Subcutaneous adipose tissue (tissue), 4 donors: ENCODE measurements around the gene WDR88. TPM values are rescaled to one million over a fixed set of nuclear protein-coding genes. Genes with fewer than 3 reads are reported as not detected.

Experiments
- CTCF ChIP-seq: fragments of 450-650 bp; IDR thresholded peaks from one replicate; pipeline ENCODE4 v1.5.1; 2016; ENCODE audit warnings: low read depth, mild to moderate bottlenecking, control low read depth, antibody characterized with exemption, moderate library complexity
- total RNA-seq, 4 donors: library from RNA; depleted of rRNA; stranded (reverse); fragments of >200 nt; gene quantifications; one replicate each; pipeline ENCODE4 v1.1.0, GENCODE V29; 2016

WDR88 gene
- total RNA-seq, 4 donors from 2014 or later, result not detected

- no peak for TF ChIP-seq CTCF
Observed at GRCh38 chr19:33210266-33210940, 78.5 kb downstream of the WDR88 start.

- TF ChIP-seq CTCF, result no peak
Observed at GRCh38 chr19:33211794-33212435, 80.0 kb downstream of the WDR88 start.

- no peak for TF ChIP-seq CTCF
Observed at GRCh38 chr19:33212436-33213172, 80.7 kb downstream of the WDR88 start.

GRCh38 chr19:33214596-33214995, 82.7 kb downstream of the WDR88 start:
- no peak for TF ChIP-seq CTCF

- no peak for TF ChIP-seq CTCF
Observed at GRCh38 chr19:33215438-33216197, 83.7 kb downstream of the WDR88 start.

GRCh38 chr19:33216198-33216830, 84.4 kb downstream of the WDR88 start:
- no peak for TF ChIP-seq CTCF
